Smooth muscle cell (in vitro differentiated cells): ENCODE results near the gene SENP6. TPM values are rescaled to one million over a fixed set of nuclear protein-coding genes. Genes with fewer than 3 reads are reported as not detected.
"Not testable (repeated sequence)": the region's sequence is repeated elsewhere in the genome, so short reads cannot be mapped to it uniquely, and the experiment has no call there.

Experiments
- DNase-seq: peaks from one replicate; lab custom pipeline; 2025; ENCODE audit not compliant: unreplicated experiment; lab: John Stamatoyannopoulos, UW
- H2AFZ ChIP-seq: fragments of 200-600 bp; sonication (generic); 2 replicates; pipeline ENCODE4 v1.6.0; 2016; ENCODE audit warnings: antibody characterized with exemption, low read depth, mild to moderate bottlenecking
- H3F3A ChIP-seq: fragments of 200-600 bp; sonication (generic); 2 replicates; pipeline ENCODE4 v1.6.0; 2017; ENCODE audit warnings: antibody characterized with exemption, low read depth
- H3K27ac ChIP-seq: fragments of 200-600 bp; sonication (generic); 2 replicates; pipeline ENCODE4 v1.5.1; 2016; ENCODE audit warnings: low read depth, mild to moderate bottlenecking
- H3K27me3 ChIP-seq: fragments of 200-600 bp; sonication (generic); 2 replicates; pipeline ENCODE4 v1.6.1; 2016; ENCODE audit warnings: low read depth, mild to moderate bottlenecking
- H3K36me3 ChIP-seq: fragments of 200-600 bp; sonication (generic); 2 replicates; pipeline ENCODE4 v1.5.1; 2016; ENCODE audit warnings: low read depth
- H3K4me1 ChIP-seq: fragments of 200-600 bp; sonication (generic); 2 replicates; pipeline ENCODE4 v1.5.1; 2016; ENCODE audit warnings: low read depth
- H3K4me2 ChIP-seq: fragments of 200-600 bp; sonication (generic); 2 replicates; pipeline ENCODE4 v1.6.0; 2016; ENCODE audit warnings: mild to moderate bottlenecking
- H3K4me3 ChIP-seq: fragments of 200-600 bp; sonication (generic); 2 replicates; pipeline ENCODE4 v1.5.1; 2016; ENCODE audit warnings: mild to moderate bottlenecking
- H3K79me2 ChIP-seq: fragments of 200-600 bp; sonication (generic); 2 replicates; pipeline ENCODE4 v1.6.0; 2016; ENCODE audit warnings: low read depth, mild to moderate bottlenecking
- H3K9ac ChIP-seq: fragments of 200-600 bp; sonication (generic); 2 replicates; pipeline ENCODE4 v1.6.0; 2016; ENCODE audit warnings: low read depth
- H3K9me3 ChIP-seq: fragments of 200-600 bp; sonication (generic); replicated peaks from 2 replicates; pipeline ENCODE4 v1.5.1; 2016; ENCODE audit warnings: low read depth
- H4K20me1 ChIP-seq: fragments of 200-600 bp; sonication (generic); 2 replicates; pipeline ENCODE4 v1.6.0; 2016; ENCODE audit warnings: low read depth
- CTCF ChIP-seq: fragments of 200-600 bp; sonication (generic); IDR thresholded peaks from 2 replicates; pipeline ENCODE4 v1.5.1; 2017; ENCODE audit warnings: borderline replicate concordance, mild to moderate bottlenecking, antibody characterized with exemption; ENCODE audit not compliant: insufficient read depth, poor library complexity, severe bottlenecking
- WGBS: methylation state at CpG from one replicate; pipeline ENCODE4 v1.1.7; 2016; ENCODE audit warnings: low lambda C conversion rate; 5-methylcytosine and 5-hydroxymethylcytosine counted together
- polyA plus RNA-seq: library from polyadenylated mRNA; unstranded; fragments of >200 nt; fragmentation: Nextera tagmentation; extraction: Ambion mirVana; gene quantifications from 2 replicates; pipeline ENCODE4 v1.2.1, GENCODE V29; 2016
- total RNA-seq: library from RNA; depleted of rRNA; stranded (reverse); fragments of >200 nt; gene quantifications from 2 replicates; pipeline ENCODE4 v1.2.3, GENCODE V29; 2014

SENP6 gene
- total and polyA plus RNA-seq, 2 experiments from 2014 or later: 45.0 to 126 TPM

GRCh38 chr6:75689576-75689975 is 87.9 kb downstream of the SENP6 start:
- Histone ChIP-seq H3K27ac (no peak overlapping the region), H3K9me3 (no peaks in the 10 kb centered on the region), H3K9ac (no peak overlapping the region), H3K4me1 (no peaks in the 10 kb centered on the region), H3K27me3 (no peaks in the 10 kb centered on the region), H3K79me2 (peaks cover 16% of the 10 kb centered on the region), H2AFZ (no peak overlapping the region), H4K20me1 (no peaks in the 10 kb centered on the region), H3F3A (no peaks in the 10 kb centered on the region), H3K4me2 (no peak overlapping the region), H3K4me3 (no peak overlapping the region), H3K36me3 (peaks cover 4% of the 10 kb centered on the region)
- DNase-seq: no peak
- WGBS: 94% methylated on average over 7 of the region's 7 CpGs
- no peak for TF ChIP-seq CTCF

- Histone ChIP-seq H3K79me2 (peaks cover 6% of the 10 kb centered on the region), H3K27me3 (no peaks in the 10 kb centered on the region), H3K27ac (no peak overlapping the region), H3F3A (no peaks in the 10 kb centered on the region), H3K4me2 (no peak overlapping the region), H3K36me3 (peaks cover 11% of the 10 kb centered on the region), H4K20me1 (no peaks in the 10 kb centered on the region), H2AFZ (no peak overlapping the region), H3K9ac (no peak overlapping the region), H3K4me3 (no peak overlapping the region), H3K4me1 (no peaks in the 10 kb centered on the region), H3K9me3 (no peaks in the 10 kb centered on the region)
- TF ChIP-seq CTCF: no peak
- WGBS: 88% methylated on average over 6 of the region's 6 CpGs
- no peak for DNase-seq
These were observed 89.3 kb downstream of the SENP6 start for GRCh38 chr6:75691012-75691411.

- Histone ChIP-seq H3K4me2 (no peak overlapping the region), H3K9ac (no peak overlapping the region), H3F3A (no peaks in the 10 kb centered on the region), H3K36me3 (peaks cover 27% of the 10 kb centered on the region), H2AFZ (no peak overlapping the region), H3K4me1 (no peaks in the 10 kb centered on the region), H3K27ac (no peak overlapping the region), H3K27me3 (no peaks in the 10 kb centered on the region), H3K9me3 (no peaks in the 10 kb centered on the region), H4K20me1 (no peaks in the 10 kb centered on the region), H3K79me2 (peaks cover 6% of the 10 kb centered on the region), H3K4me3 (no peak overlapping the region)
- TF ChIP-seq CTCF: no peak
- 92% methylated on average over 1 of the region's 1 CpG for WGBS
- DNase-seq: no peak
These were observed 91.9 kb downstream of the SENP6 start for GRCh38 chr6:75693534-75693933.

GRCh38 chr6:75694406-75694805 is 92.7 kb downstream of the SENP6 start:
- Histone ChIP-seq H3K79me2 (no peaks in the 10 kb centered on the region), H3K9ac (no peak overlapping the region), H3K4me3 (no peak overlapping the region), H3K27ac (no peak overlapping the region), H3F3A (no peaks in the 10 kb centered on the region), H3K36me3 (peaks cover 23% of the 10 kb centered on the region), H2AFZ (no peak overlapping the region), H3K27me3 (no peaks in the 10 kb centered on the region), H3K4me1 (no peaks in the 10 kb centered on the region), H3K4me2 (no peak overlapping the region), H3K9me3 (no peaks in the 10 kb centered on the region), H4K20me1 (no peaks in the 10 kb centered on the region)
- DNase-seq: no peak
- TF ChIP-seq CTCF: no peak

GRCh38 chr6:75708334-75708733 is 106.7 kb downstream of the SENP6 start:
- DNase-seq, H4K20me1 ChIP-seq: not testable (repeated sequence)
- 99% methylated on average over 4 of the region's 4 CpGs for WGBS

More at GRCh38 chr6:75708334-75708733, 106.7 kb downstream of the SENP6 start:
- not testable (repeated sequence) for H3K4me2 ChIP-seq, H3K27me3 ChIP-seq, H3K9ac ChIP-seq, H3K9me3 ChIP-seq, H2AFZ ChIP-seq, H3K36me3 ChIP-seq, H3F3A ChIP-seq, H3K79me2 ChIP-seq, H3K27ac ChIP-seq, H3K4me3 ChIP-seq, H3K4me1 ChIP-seq
